GM12878 (cell line): Measurements from ENCODE around the gene PPP1R13L. TPM values are rescaled to one million over a fixed set of nuclear protein-coding genes. Genes with fewer than 3 reads are reported as not detected.

Source experiments
- ATF3 ChIP-seq: IDR thresholded peaks from 2 replicates; pipeline ENCODE4 v1.6.1; 2011; ENCODE audit warnings: low read depth, mild to moderate bottlenecking, low read length, moderate library complexity, borderline replicate concordance; ENCODE audit errors: extremely low read depth
- BACH1 ChIP-seq: fragments of 450-650 bp; IDR thresholded peaks from 2 replicates; pipeline ENCODE4 v1.6.1; 2017; ENCODE audit warnings: mild to moderate bottlenecking, borderline replicate concordance
- CEBPB ChIP-seq, 2 experiments: fragments of 150-350 bp in 1 of 2; IDR thresholded peaks; 2 replicates each; pipeline ENCODE4 v1.6.1; 2012 to 2014; ENCODE audit warnings: low read depth in 2 of 2, low read length in 2 of 2, borderline replicate concordance in 1 of 2, inconsistent platforms in 1 of 2
- E4F1 ChIP-seq: fragments of 450-650 bp; IDR thresholded peaks from 2 replicates; pipeline ENCODE4 v1.6.1; 2018; ENCODE audit warnings: borderline replicate concordance, mild to moderate bottlenecking; ENCODE audit not compliant: partially characterized antibody
- EGR1 ChIP-seq, 2 experiments: IDR thresholded peaks; 1 replicate in 1 of 2; 2 replicates in 1 of 2; pipeline ENCODE4 v1.6.1; 2011 to 2012; ENCODE audit warnings: low read depth in 2 of 2, low read length in 2 of 2, borderline replicate concordance in 1 of 2, mild to moderate bottlenecking in 1 of 2, moderate library complexity in 1 of 2
- MEF2B ChIP-seq: fragments of 450-650 bp; IDR thresholded peaks from 2 replicates; pipeline ENCODE4 v1.6.1; 2018; ENCODE audit warnings: mild to moderate bottlenecking, moderate library complexity; ENCODE audit not compliant: partially characterized antibody, poor library complexity, severe bottlenecking
- MLLT1 ChIP-seq: fragments of 450-650 bp; IDR thresholded peaks from 2 replicates; pipeline ENCODE4 v1.6.1; 2016; ENCODE audit warnings: mild to moderate bottlenecking
- NBN ChIP-seq: fragments of 450-650 bp; IDR thresholded peaks from 2 replicates; pipeline ENCODE4 v1.6.1; 2016
- NFIC ChIP-seq: IDR thresholded peaks from 2 replicates; pipeline ENCODE4 v1.6.1; 2012; ENCODE audit warnings: low read depth, mild to moderate bottlenecking, inconsistent platforms, low read length, moderate library complexity
- PAX5 ChIP-seq: IDR thresholded peaks from 2 replicates; pipeline ENCODE4 v1.6.1; 2011; ENCODE audit warnings: low read depth, low read length, borderline replicate concordance
- PML ChIP-seq: IDR thresholded peaks from 2 replicates; pipeline ENCODE4 v1.6.1; 2012; ENCODE audit warnings: low read length, inconsistent platforms
- RBBP5 ChIP-seq: fragments of 200-600 bp; sonication (generic); conservative IDR thresholded peaks from 2 replicates; pipeline ENCODE4 v1.6.1; 2016
- RUNX3 ChIP-seq: IDR thresholded peaks from 2 replicates; pipeline ENCODE4 v1.6.1; 2012; ENCODE audit warnings: low read length, inconsistent platforms
- SIX5 ChIP-seq: IDR thresholded peaks from 2 replicates; pipeline ENCODE4 v1.6.1; 2011; ENCODE audit warnings: mild to moderate bottlenecking, low read depth, low read length, moderate library complexity; ENCODE audit not compliant: severe bottlenecking
- SKIL ChIP-seq: fragments of 450-650 bp; IDR thresholded peaks from 2 replicates; pipeline ENCODE4 v1.6.1; 2017; ENCODE audit warnings: mild to moderate bottlenecking, low read depth, inconsistent platforms; ENCODE audit not compliant: poor library complexity, severe bottlenecking
- SMAD1 ChIP-seq: fragments of 450-650 bp; IDR thresholded peaks from 2 replicates; pipeline ENCODE4 v1.6.1; 2018; ENCODE audit warnings: mild to moderate bottlenecking, low read depth; ENCODE audit not compliant: partially characterized antibody
- SREBF1 ChIP-seq: IDR thresholded peaks from 2 replicates; pipeline ENCODE4 v1.6.1; 2012; ENCODE audit warnings: mild to moderate bottlenecking, low read length
- SRF ChIP-seq, 2 experiments: IDR thresholded peaks; 2 replicates each; pipeline ENCODE4 v1.6.1; 2011; ENCODE audit warnings: low read depth in 2 of 2, low read length in 2 of 2, mild to moderate bottlenecking in 1 of 2, moderate library complexity in 1 of 2
- ZBTB11 ChIP-seq: fragments of 450-650 bp; formaldehyde crosslinking; IDR thresholded peaks from 2 replicates; pipeline ENCODE4 v1.5.0; 2022; ENCODE audit warnings: mild to moderate bottlenecking, missing genetic modification characterization
- polyA plus RNA-seq, 11 experiments: library from polyadenylated mRNA; depleted of rRNA in 4 of 11; unstranded in 6 of 11; stranded (reverse) in 5 of 11; fragments of >200 nt; fragmentation: Nextera tagmentation in 4 of 11; fragmentation: Illumina TruSeq in 1 of 11; extraction: Ambion mirVana in 4 of 11; extraction: Trizol in 1 of 11; gene quantifications; 1 replicate in 1 of 11; 2 replicates in 10 of 11; pipeline versions ENCODE4 v1.2.1 to v1.2.3, GENCODE V29; 2011 to 2016; ENCODE audit warnings: inconsistent platforms in 2 of 11, missing spikeins in 2 of 11, low read depth in 1 of 11
- total RNA-seq, 4 experiments: library from RNA; depleted of rRNA in 3 of 4; stranded (reverse); fragments of >200 nt in 3 of 4; fragmentation: Illumina TruSeq in 1 of 4; extraction: Trizol in 1 of 4; gene quantifications; 2 replicates each; pipeline versions ENCODE4 v1.2.1 to v1.2.3, GENCODE V29; 2013 to 2021

The PPP1R13L gene
- total and polyA plus RNA-seq, 10 of the 15 experiments (the other 5 are each of a cell fraction or from before 2014, with no cell fraction given), result 0.40 to 10.0 (median 2.5) TPM

- TF ChIP-seq ZBTB11 (CRISPR knock-in tag), result no peak
- peak; percentile 98 for TF ChIP-seq SIX5
- TF ChIP-seq ATF3, result peak; percentile 32; the same call in 1 of the 2 replicates
- TF ChIP-seq SKIL, result peak; percentile 95
- TF ChIP-seq PML, result no peak
- peak; percentile 59 for TF ChIP-seq RUNX3
- no peak for TF ChIP-seq E4F1
- peak; percentile 11; the same call in 1 of the 2 replicates for TF ChIP-seq NBN
- TF ChIP-seq PAX5, result no peak
- peak in 1 of 2 experiments; percentile 89; a peak in 2 of 3 replicates for TF ChIP-seq EGR1 (IDR thresholded peaks at IDR 0.05; ENCODE audit: borderline replicate concordance in 1 of 2, low read depth in 2 of 2, low read length in 2 of 2)
- peak in 1 of 2 experiments; percentile 26; a peak in 1 of 4 replicates for TF ChIP-seq SRF (IDR thresholded peaks at IDR 0.05; ENCODE audit: low read depth in 2 of 2, low read length in 2 of 2)
- peak; percentile 90 for TF ChIP-seq BACH1
- TF ChIP-seq NFIC, result no peak
- TF ChIP-seq SMAD1, result no peak
- TF ChIP-seq SREBF1, result peak; percentile 59; the same call in 1 of the 2 replicates
- peak; percentile 38 for TF ChIP-seq MEF2B
- no peak for TF ChIP-seq CEBPB (IDR thresholded peaks at IDR 0.05; ENCODE audit: borderline replicate concordance in 1 of 2, low read depth in 2 of 2, low read length in 2 of 2)
- TF ChIP-seq MLLT1, result no peak
- no peak for TF ChIP-seq RBBP5
These were observed 761 bp upstream of the PPP1R13L start (continued) for GRCh38 chr19:45405435-45406225.
